Psoas muscle (tissue), 8 donors: ENCODE data around the gene CLK4. TPM values are rescaled to one million over a fixed set of nuclear protein-coding genes. Genes with fewer than 3 reads are reported as not detected.

Experiments
- ATAC-seq, 4 donors: fragments of 200-7000 bp; cut with Tn5 transposase; one replicate each; pipeline ENCODE4 v1.9.1; 2020; ENCODE audit warnings: moderate library complexity in 3 of 4, mild to moderate bottlenecking in 2 of 4
- DNase-seq, 2 donors: peaks; one replicate each; pipeline ENCODE4 v3.0.0-alpha.2; 2020
- H3K27ac ChIP-seq: fragments of 200-600 bp; one replicate; pipeline ENCODE4 v1.8.0; 2022
- H3K27me3 ChIP-seq, 3 donors: fragments of 200-600 bp in 1 of 3; one replicate each; pipeline versions ENCODE4 v1.6.1 to v1.8.0; 2013 to 2022; ENCODE audit warnings: low read length in 2 of 3, mild to moderate bottlenecking in 2 of 3, moderate library complexity in 1 of 3; ENCODE audit not compliant: insufficient read depth in 3 of 3
- H3K36me3 ChIP-seq, 2 donors: fragments of 200-600 bp in 1 of 2; one replicate each; pipeline versions ENCODE4 v1.6.1 to v1.8.0; 2013 to 2022; ENCODE audit warnings: low read depth in 1 of 2, mild to moderate bottlenecking in 1 of 2, moderate library complexity in 1 of 2; ENCODE audit not compliant: insufficient read depth in 1 of 2
- H3K4me1 ChIP-seq: fragments of 200-600 bp; one replicate; pipeline ENCODE4 v1.8.0; 2022
- H3K4me3 ChIP-seq: fragments of 200-600 bp; one replicate; pipeline ENCODE4 v1.8.0; 2022; ENCODE audit warnings: mild to moderate bottlenecking
- H3K9me3 ChIP-seq: fragments of 200-600 bp; one replicate; pipeline ENCODE4 v1.8.0; 2022
- WGBS, 3 donors: extraction: QIAGEN DNeasy Blood & Tissue Kit; methylation state at CpG; one replicate each; pipeline versions ENCODE4 v1.1.6 to v1.1.7; 2013; 5-methylcytosine and 5-hydroxymethylcytosine counted together
- intact Hi-C, 2 donors: fragments of 100-400 bp; cut with DNase I; formaldehyde crosslinking; loops; one replicate each; pipeline versions ENCODE4 v1.11.0 to v1.14.2; 2022
- polyA plus RNA-seq, 3 donors: library from polyadenylated mRNA; stranded (reverse); fragments of 200-250 nt; gene quantifications; one replicate each; pipeline ENCODE4 v1.2.3, GENCODE V29; 2013
- total RNA-seq, 4 donors: library from RNA; stranded (reverse); fragmentation: NEBNext Ultra II Directional in 2 of 4; extraction: Animal tissue kit (Norgen Biotek cat#: 25700) in 2 of 4; gene quantifications; one replicate each; pipeline versions ENCODE4 v1.2.1 to v1.2.4, GENCODE V29; 2021 to 2023
- TF ChIP-seq, protein P1 (sequence below): fragments of 200-600 bp; IDR thresholded peaks from one replicate; pipeline ENCODE4 v1.8.0; 2022; ENCODE audit warnings: antibody characterized with exemption
- donor health status: healthy with polysubstance abuse.
- donor health status: DM: no; HTN: no; CAD: no; lungs with moderate emphysema.
- donor health status: Bipolar disorder and iron deficiency.
- donor health status: healthy.
- donor health status: DM: yes; HTN: yes; CAD: no.
- donor health status: DM: no; HTN: no; CAD: no.
- donor health status: DM: no; HTN: no; CAD: no.
- donor health status: DM: yes; HTN: yes; CAD: no.

CLK4 gene
- total and polyA plus RNA-seq, 7 donors, result 4.9 to 31.5 (median 15.1) TPM

DNA sequence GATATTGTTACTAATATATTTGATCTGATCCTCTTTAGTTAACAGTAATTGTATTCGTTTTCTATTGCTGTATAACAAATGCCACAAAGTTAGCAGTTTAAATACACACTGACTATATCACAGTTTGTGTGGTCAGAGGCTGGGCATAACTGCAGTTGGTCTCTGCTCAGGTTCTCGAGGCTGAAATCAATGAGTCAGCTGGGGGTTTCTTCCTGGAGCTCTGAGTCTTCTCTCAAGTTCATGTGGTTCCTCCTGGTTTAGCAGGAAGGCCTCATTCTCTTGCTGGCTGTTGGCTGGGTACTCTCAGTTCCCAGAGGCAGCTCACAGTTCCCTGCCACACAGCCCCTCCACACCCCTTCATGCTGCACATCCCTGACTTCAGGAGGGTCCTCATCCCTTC lies 57.4 kb downstream of the CLK4 start:
- Histone ChIP-seq H3K4me3 (no peak overlapping the region), H3K9me3 (no peaks in the 10 kb centered on the region), H3K27me3 (peaks cover 0 to 20% (median 1%) of the 10 kb centered on the region in 3 donors), H3K4me1 (no peaks in the 10 kb centered on the region), H3K27ac (no peak overlapping the region), H3K36me3 (no peaks in the 10 kb centered on the region)
- TF ChIP-seq, protein P1, sequence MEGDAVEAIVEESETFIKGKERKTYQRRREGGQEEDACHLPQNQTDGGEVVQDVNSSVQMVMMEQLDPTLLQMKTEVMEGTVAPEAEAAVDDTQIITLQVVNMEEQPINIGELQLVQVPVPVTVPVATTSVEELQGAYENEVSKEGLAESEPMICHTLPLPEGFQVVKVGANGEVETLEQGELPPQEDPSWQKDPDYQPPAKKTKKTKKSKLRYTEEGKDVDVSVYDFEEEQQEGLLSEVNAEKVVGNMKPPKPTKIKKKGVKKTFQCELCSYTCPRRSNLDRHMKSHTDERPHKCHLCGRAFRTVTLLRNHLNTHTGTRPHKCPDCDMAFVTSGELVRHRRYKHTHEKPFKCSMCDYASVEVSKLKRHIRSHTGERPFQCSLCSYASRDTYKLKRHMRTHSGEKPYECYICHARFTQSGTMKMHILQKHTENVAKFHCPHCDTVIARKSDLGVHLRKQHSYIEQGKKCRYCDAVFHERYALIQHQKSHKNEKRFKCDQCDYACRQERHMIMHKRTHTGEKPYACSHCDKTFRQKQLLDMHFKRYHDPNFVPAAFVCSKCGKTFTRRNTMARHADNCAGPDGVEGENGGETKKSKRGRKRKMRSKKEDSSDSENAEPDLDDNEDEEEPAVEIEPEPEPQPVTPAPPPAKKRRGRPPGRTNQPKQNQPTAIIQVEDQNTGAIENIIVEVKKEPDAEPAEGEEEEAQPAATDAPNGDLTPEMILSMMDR, result no peak
- no peak for DNase-seq
- no peak for ATAC-seq
- intact Hi-C loops, result no loop called here
- WGBS, 3 donors, result 51 to 65% (median 60%) methylated on average over 2 of the region's 2 CpGs

DNA sequence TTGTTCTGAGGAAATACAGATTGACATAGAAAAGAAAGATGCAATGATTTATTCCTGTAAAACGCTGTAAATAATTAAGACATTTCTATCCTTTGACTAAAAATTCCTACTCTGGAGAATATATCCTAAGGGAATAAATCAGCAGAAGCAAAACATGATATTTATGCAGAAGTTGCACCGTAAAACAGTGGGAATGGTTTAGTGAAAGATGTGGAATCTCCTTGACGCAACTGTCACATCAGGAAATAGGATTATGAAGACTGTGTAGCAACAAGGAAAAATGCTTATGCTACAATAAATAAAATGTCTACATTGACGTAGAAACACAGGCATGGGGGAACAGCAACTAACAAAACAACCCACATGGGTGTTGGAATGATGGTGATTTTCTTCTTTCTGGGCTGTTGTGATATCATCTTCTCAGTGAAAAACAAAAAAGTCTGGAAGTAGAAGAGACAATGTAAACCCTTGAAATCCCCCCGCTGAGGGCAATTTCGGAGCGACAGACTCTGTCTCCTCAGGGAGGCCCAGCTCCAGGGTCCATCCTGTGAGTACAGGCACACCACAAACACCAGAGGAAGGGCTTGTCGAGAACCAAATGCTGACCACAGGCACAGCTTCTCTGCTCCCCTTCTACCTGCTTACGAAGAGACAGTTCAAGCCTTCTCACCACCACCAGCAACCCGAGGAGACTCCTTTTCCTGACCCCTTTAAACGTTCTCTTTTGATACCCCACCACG lies 61.9 kb downstream of the CLK4 start:
- ATAC-seq (no peak), DNase-seq (no peak)
- intact Hi-C loops, result no loop called here
- Histone ChIP-seq H3K4me1 (no peaks in the 10 kb centered on the region), H3K27me3 (peaks cover 0 to 8% (median 0%) of the 10 kb centered on the region in 3 donors), H3K9me3 (no peaks in the 10 kb centered on the region), H3K4me3 (no peak overlapping the region), H3K36me3 (no peaks in the 10 kb centered on the region), H3K27ac (no peak overlapping the region)
- 54 to 63% (median 58%) methylated on average over 12 of the region's 12 CpGs for WGBS, 3 donors
- TF ChIP-seq, protein P1, result no peak

- TF ChIP-seq, protein P1, result no peak
- Histone ChIP-seq H3K4me3 (no peak overlapping the region), H3K4me1 (no peaks in the 10 kb centered on the region), H3K36me3 (no peaks in the 10 kb centered on the region), H3K9me3 (no peaks in the 10 kb centered on the region), H3K27ac (no peak overlapping the region), H3K27me3 (peaks cover 0 to 8% (median 0%) of the 10 kb centered on the region in 3 donors)
- ATAC-seq, result no peak
- intact Hi-C loops, result no loop called here
- DNase-seq, result no peak
- WGBS, 3 donors, result 21 to 30% (median 23%) methylated on average over 4 of the region's 4 CpGs
These were observed 62.5 kb downstream of the CLK4 start for GRCh38 chr5:178564397-178564796.

DNA sequence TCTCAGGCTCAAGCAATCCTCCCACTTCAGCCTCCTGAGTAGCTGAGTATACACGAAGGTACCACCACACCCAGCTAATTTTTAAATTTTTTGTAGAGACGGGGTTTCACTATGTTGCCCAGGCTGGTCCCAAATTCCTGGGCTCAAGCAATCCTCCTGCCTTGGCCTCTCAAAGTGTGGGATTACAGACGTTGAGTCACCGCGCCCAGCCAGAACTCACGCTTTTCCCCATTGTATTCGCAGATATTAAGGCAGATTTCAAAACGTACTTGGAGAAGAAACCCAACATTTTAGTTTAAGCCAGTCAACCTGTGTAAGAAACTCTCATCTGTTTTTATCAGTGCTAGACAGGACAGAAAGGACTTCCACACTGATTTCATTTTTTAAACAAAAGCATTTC lies 63.2 kb downstream of the CLK4 start:
- H3K4me3 ChIP-seq, result no peak overlapping the region
- 77 to 81% (median 78%) methylated on average over 8 of the region's 8 CpGs for WGBS, 3 donors
- ATAC-seq (no peak), DNase-seq (no peak)
- no peak overlapping the region for H3K27ac ChIP-seq
- peaks cover 0 to 8% (median 0%) of the 10 kb centered on the region in 3 donors for H3K27me3 ChIP-seq
- TF ChIP-seq, protein P1, result no peak
- intact Hi-C loops, result no loop called here
- no peaks in the 10 kb centered on the region for H3K36me3 ChIP-seq
- H3K9me3 ChIP-seq, result no peaks in the 10 kb centered on the region
- no peaks in the 10 kb centered on the region for H3K4me1 ChIP-seq
